HCT116 (cell line): ENCODE measurements around the gene AP3S1.

ENCODE experiments used
- CBX3 ChIP-seq: IDR thresholded peaks from 2 replicates; pipeline ENCODE4 v1.6.1; 2012; ENCODE audit warnings: low read depth
- CEBPB ChIP-seq: IDR thresholded peaks from 2 replicates; pipeline ENCODE4 v1.6.1; 2012; ENCODE audit warnings: low read depth
- EGR1 ChIP-seq: IDR thresholded peaks from 2 replicates; pipeline ENCODE4 v1.6.1; 2012; ENCODE audit warnings: low read depth
- EZH2 ChIP-seq: fragments of 200-600 bp; sonication (generic); IDR thresholded peaks from 2 replicates; pipeline ENCODE4 v1.6.1; 2017; ENCODE audit warnings: antibody characterized with exemption, mixed run types
- EZH2phosphoT487 ChIP-seq: fragments of 200-600 bp; IDR thresholded peaks from 2 replicates; pipeline ENCODE4 v1.6.1; 2018; ENCODE audit warnings: antibody characterized with exemption, borderline replicate concordance
- POLR2A ChIP-seq: IDR thresholded peaks from 2 replicates; pipeline ENCODE4 v1.7.0; 2011; ENCODE audit warnings: borderline replicate concordance; ENCODE audit not compliant: insufficient read depth, insufficient read length; ENCODE audit errors: extremely low read depth
- RAD21 ChIP-seq: IDR thresholded peaks from 2 replicates; pipeline ENCODE4 v1.6.1; 2012; ENCODE audit warnings: low read depth, mild to moderate bottlenecking
- SRF ChIP-seq: IDR thresholded peaks from 2 replicates; pipeline ENCODE4 v1.6.1; 2012; ENCODE audit warnings: low read depth
- TF ChIP-seq, protein P1 (sequence below), 3 experiments: fragments of 200-600 bp in 1 of 3; sonication (generic) in 1 of 3; IDR thresholded peaks in 2 of 3; conservative IDR thresholded peaks in 1 of 3; 2 replicates each; pipeline ENCODE4 v1.5.1; 2012 to 2017; ENCODE audit warnings: low read depth in 2 of 3, low read length in 2 of 3, antibody characterized with exemption in 1 of 3, borderline replicate concordance in 1 of 3, control low read depth in 1 of 3, mild to moderate bottlenecking in 1 of 3, mixed read lengths in 1 of 3, mixed run types in 1 of 3, moderate library complexity in 1 of 3; ENCODE audit not compliant: insufficient read depth in 1 of 3
- TF ChIP-seq, protein P2 (sequence below): IDR thresholded peaks from 2 replicates; pipeline ENCODE4 v1.6.1; 2012; ENCODE audit warnings: low read depth
- TF ChIP-seq, protein P3 (sequence below): IDR thresholded peaks from 2 replicates; pipeline ENCODE4 v1.6.1; 2012

DNA sequence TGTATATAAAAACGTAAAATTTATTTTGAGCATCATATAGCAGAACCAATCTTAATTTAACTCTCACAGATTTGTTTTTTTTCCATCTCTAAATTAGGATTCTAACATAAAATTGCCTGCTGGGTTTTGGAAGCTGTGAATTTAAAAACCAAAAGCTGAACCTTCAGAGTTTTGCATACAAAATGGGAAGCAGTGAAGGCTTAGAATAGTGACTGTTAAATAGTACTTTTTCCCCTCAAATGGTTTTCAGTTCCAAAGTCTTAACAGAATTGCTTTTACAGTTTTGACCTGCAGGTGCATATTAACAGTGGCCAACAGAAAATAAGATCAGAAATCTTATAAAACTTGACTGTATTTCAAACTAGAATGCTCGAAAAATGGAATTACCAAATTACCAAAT, 65.4 kb downstream of the AP3S1 start:
- TF ChIP-seq, protein P1, sequence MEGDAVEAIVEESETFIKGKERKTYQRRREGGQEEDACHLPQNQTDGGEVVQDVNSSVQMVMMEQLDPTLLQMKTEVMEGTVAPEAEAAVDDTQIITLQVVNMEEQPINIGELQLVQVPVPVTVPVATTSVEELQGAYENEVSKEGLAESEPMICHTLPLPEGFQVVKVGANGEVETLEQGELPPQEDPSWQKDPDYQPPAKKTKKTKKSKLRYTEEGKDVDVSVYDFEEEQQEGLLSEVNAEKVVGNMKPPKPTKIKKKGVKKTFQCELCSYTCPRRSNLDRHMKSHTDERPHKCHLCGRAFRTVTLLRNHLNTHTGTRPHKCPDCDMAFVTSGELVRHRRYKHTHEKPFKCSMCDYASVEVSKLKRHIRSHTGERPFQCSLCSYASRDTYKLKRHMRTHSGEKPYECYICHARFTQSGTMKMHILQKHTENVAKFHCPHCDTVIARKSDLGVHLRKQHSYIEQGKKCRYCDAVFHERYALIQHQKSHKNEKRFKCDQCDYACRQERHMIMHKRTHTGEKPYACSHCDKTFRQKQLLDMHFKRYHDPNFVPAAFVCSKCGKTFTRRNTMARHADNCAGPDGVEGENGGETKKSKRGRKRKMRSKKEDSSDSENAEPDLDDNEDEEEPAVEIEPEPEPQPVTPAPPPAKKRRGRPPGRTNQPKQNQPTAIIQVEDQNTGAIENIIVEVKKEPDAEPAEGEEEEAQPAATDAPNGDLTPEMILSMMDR (IDR thresholded peaks at IDR 0.05 in 2 of 3, conservative IDR thresholded peaks at IDR 0.05 in 1 of 3; ENCODE audit: borderline replicate concordance in 1 of 3, insufficient read depth in 1 of 3, low read depth in 2 of 3, low read length in 2 of 3): no peak
- no peak for TF ChIP-seq RAD21
- TF ChIP-seq, protein P2, sequence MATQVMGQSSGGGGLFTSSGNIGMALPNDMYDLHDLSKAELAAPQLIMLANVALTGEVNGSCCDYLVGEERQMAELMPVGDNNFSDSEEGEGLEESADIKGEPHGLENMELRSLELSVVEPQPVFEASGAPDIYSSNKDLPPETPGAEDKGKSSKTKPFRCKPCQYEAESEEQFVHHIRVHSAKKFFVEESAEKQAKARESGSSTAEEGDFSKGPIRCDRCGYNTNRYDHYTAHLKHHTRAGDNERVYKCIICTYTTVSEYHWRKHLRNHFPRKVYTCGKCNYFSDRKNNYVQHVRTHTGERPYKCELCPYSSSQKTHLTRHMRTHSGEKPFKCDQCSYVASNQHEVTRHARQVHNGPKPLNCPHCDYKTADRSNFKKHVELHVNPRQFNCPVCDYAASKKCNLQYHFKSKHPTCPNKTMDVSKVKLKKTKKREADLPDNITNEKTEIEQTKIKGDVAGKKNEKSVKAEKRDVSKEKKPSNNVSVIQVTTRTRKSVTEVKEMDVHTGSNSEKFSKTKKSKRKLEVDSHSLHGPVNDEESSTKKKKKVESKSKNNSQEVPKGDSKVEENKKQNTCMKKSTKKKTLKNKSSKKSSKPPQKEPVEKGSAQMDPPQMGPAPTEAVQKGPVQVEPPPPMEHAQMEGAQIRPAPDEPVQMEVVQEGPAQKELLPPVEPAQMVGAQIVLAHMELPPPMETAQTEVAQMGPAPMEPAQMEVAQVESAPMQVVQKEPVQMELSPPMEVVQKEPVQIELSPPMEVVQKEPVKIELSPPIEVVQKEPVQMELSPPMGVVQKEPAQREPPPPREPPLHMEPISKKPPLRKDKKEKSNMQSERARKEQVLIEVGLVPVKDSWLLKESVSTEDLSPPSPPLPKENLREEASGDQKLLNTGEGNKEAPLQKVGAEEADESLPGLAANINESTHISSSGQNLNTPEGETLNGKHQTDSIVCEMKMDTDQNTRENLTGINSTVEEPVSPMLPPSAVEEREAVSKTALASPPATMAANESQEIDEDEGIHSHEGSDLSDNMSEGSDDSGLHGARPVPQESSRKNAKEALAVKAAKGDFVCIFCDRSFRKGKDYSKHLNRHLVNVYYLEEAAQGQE: no peak
- no peak for TF ChIP-seq CEBPB
- TF ChIP-seq POLR2A: no peak
- TF ChIP-seq EZH2phosphoT487: no peak
- TF ChIP-seq CBX3: no peak
- no peak for TF ChIP-seq EZH2
- TF ChIP-seq, protein P3, sequence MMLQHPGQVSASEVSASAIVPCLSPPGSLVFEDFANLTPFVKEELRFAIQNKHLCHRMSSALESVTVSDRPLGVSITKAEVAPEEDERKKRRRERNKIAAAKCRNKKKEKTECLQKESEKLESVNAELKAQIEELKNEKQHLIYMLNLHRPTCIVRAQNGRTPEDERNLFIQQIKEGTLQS: no peak
- no peak for TF ChIP-seq SRF
- TF ChIP-seq EGR1: no peak
